ENCODE measurements around the gene ABI2. TPM values are rescaled to one million over a fixed set of nuclear protein-coding genes. Genes with fewer than 3 reads are reported as not detected.

Gene ABI2
- total and polyA plus RNA-seq, 4 donors: 11.7 to 68.1 (median 26.3) TPM

- no peak for DNase-seq
- no peak overlapping the region for H3K27ac ChIP-seq (ENCODE audit: low read depth in 1 of 2, low read length in 1 of 2)
- H3K36me3 ChIP-seq (ENCODE audit: control insufficient read depth in 4 of 4, insufficient read depth in 4 of 4, low read length in 4 of 4): peaks cover 7 to 24% (median 19%) of the 10 kb centered on the region in 4 donors
- no peak for TF ChIP-seq CTCF (IDR thresholded peaks at IDR 0.05; ENCODE audit: control extremely low read depth, extremely low read depth)
- H3K4me1 ChIP-seq (ENCODE audit: control insufficient read depth in 5 of 5, insufficient read depth in 5 of 5, low read length in 5 of 5): peaks cover 0 to 3% (median 0%) of the 10 kb centered on the region in 5 donors
- H3K27me3 ChIP-seq (ENCODE audit: control insufficient read depth in 3 of 3, insufficient read depth in 3 of 3, low read length in 2 of 3): no peaks in the 10 kb centered on the region
- H3K9ac ChIP-seq (ENCODE audit: insufficient read depth in 1 of 2, low read length in 2 of 2): no peak overlapping the region
- no peaks in the 10 kb centered on the region for H3K9me3 ChIP-seq (ENCODE audit: control insufficient read depth in 4 of 4, insufficient read depth in 3 of 4, low read length in 3 of 4)
- ATAC-seq (ENCODE audit: insufficient read depth, low FRiP score): no peak
- WGBS, 2 donors: 53 to 62% methylated on average over 7 of the region's 7 CpGs
- H3K4me3 ChIP-seq: no peak overlapping the region
These were observed 84.5 kb downstream of the ABI2 start for GRCh38 chr2:203412546-203413331.

- no peak for TF ChIP-seq CTCF (IDR thresholded peaks at IDR 0.05; ENCODE audit: control extremely low read depth, extremely low read depth)
- Histone ChIP-seq H3K27me3 (ENCODE audit: control insufficient read depth in 3 of 3, insufficient read depth in 3 of 3, low read length in 2 of 3) (no peaks in the 10 kb centered on the region), H3K9me3 (ENCODE audit: control insufficient read depth in 4 of 4, insufficient read depth in 3 of 4, low read length in 3 of 4) (peaks cover 0 to 2% (median 0%) of the 10 kb centered on the region in 4 donors), H3K36me3 (ENCODE audit: control insufficient read depth in 4 of 4, insufficient read depth in 4 of 4, low read length in 4 of 4) (peaks cover 9 to 34% (median 25%) of the 10 kb centered on the region in 4 donors), H3K4me1 (ENCODE audit: control insufficient read depth in 5 of 5, insufficient read depth in 5 of 5, low read length in 5 of 5) (peaks cover 0 to 3% (median 0%) of the 10 kb centered on the region in 5 donors), H3K27ac (ENCODE audit: low read depth in 1 of 2, low read length in 1 of 2) (no peak overlapping the region), H3K4me3 (no peak overlapping the region), H3K9ac (ENCODE audit: insufficient read depth in 1 of 2, low read length in 2 of 2) (no peak overlapping the region)
- no peak for DNase-seq
- ATAC-seq (ENCODE audit: insufficient read depth, low FRiP score): no peak
These were observed 85.6 kb downstream of the ABI2 start for GRCh38 chr2:203413796-203414195.

GRCh38 chr2:203418271-203418670 lies 90.1 kb downstream of the ABI2 start:
- Histone ChIP-seq H3K9ac (ENCODE audit: insufficient read depth in 1 of 2, low read length in 2 of 2) (no peak overlapping the region), H3K4me3 (no peak overlapping the region), H3K27ac (ENCODE audit: low read depth in 1 of 2, low read length in 1 of 2) (no peak overlapping the region), H3K4me1 (ENCODE audit: control insufficient read depth in 5 of 5, insufficient read depth in 5 of 5, low read length in 5 of 5) (no peaks in the 10 kb centered on the region), H3K27me3 (ENCODE audit: control insufficient read depth in 3 of 3, insufficient read depth in 3 of 3, low read length in 2 of 3) (no peaks in the 10 kb centered on the region), H3K9me3 (ENCODE audit: control insufficient read depth in 4 of 4, insufficient read depth in 3 of 4, low read length in 3 of 4) (peaks cover 0 to 2% (median 0%) of the 10 kb centered on the region in 4 donors), H3K36me3 (ENCODE audit: control insufficient read depth in 4 of 4, insufficient read depth in 4 of 4, low read length in 4 of 4) (peaks cover 11 to 36% (median 22%) of the 10 kb centered on the region in 4 donors)
- DNase-seq: no peak
- no peak for TF ChIP-seq CTCF (IDR thresholded peaks at IDR 0.05; ENCODE audit: control extremely low read depth, extremely low read depth)
- 87 to 93% methylated on average over 8 of the region's 8 CpGs for WGBS, 2 donors
- ATAC-seq (ENCODE audit: insufficient read depth, low FRiP score): no peak
